ENCODE results near the gene KAZN. TPM values are rescaled to one million over a fixed set of nuclear protein-coding genes. Genes with fewer than 3 reads are reported as not detected.

Gene KAZN
- total RNA-seq, 1 experiment from 2014 or later: 2.4 TPM

DNA sequence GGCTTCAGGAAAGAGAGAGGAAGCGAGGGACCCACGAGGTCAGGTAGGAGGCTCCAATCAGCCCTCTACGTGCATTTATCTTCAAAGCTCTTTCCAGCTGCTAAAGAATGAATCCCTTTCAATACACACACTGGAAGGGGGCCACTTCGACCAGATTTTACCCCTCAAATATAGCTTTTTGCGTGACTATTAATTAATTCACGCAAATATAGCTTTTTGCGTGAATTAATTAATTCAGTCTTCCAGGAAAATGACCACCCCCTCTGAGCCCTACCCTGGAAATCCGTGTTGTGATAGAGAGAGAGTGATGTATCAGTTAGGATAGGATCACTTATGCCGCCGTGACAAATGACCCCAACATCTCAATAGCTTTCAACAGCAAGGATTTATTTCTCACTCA is 289.9 kb downstream of the KAZN start:
- no peak overlapping the region for H3K4me3 Mint-ChIP-seq (ENCODE audit: unreplicated experiment)
- ChIA-PET POLR2A (no interaction called here), CTCF (no interaction called here)
- no peaks in the 10 kb centered on the region for H3K36me3 Mint-ChIP-seq (ENCODE audit: insufficient read depth, unreplicated experiment)
- H3K4me1 Mint-ChIP-seq (ENCODE audit: low read depth, unreplicated experiment): no peaks in the 10 kb centered on the region
- Histone ChIP-seq H3K4me1 (no peaks in the 10 kb centered on the region), H3K4me3 (ENCODE audit: low read depth, low read length) (no peak overlapping the region), H3K27me3 (replicated peaks; ENCODE audit: control insufficient read depth, insufficient read depth, low read length) (no peaks in the 10 kb centered on the region), H3K9me3 (no peaks in the 10 kb centered on the region), H3K36me3 (ENCODE audit: control insufficient read depth, insufficient read depth, low read length) (no peaks in the 10 kb centered on the region)
- H3K9me3 Mint-ChIP-seq (ENCODE audit: unreplicated experiment): no peaks in the 10 kb centered on the region
- no peak for DNase-seq
- peaks cover 3% of the 10 kb centered on the region for H3K27me3 Mint-ChIP-seq (ENCODE audit: insufficient read depth, unreplicated experiment)
- TF ChIP-seq CTCF (IDR thresholded peaks at IDR 0.05; ENCODE audit: insufficient read depth in 1 of 2, low read depth in 1 of 2, low read length in 1 of 2, severe bottlenecking in 1 of 2, unreplicated experiment in 1 of 2): no peak
- intact Hi-C loops (cut with micrococcal nuclease; ENCODE audit: unreplicated experiment): no loop called here
- BruUV-seq (replicated peaks): no TSS peak
- no peak overlapping the region for H3K27ac Mint-ChIP-seq (ENCODE audit: unreplicated experiment)

GRCh38 chr1:14889825-14890440 is 291.4 kb downstream of the KAZN start:
- CTCF ChIA-PET: no interaction called here
- Histone ChIP-seq H3K4me1 (no peaks in the 10 kb centered on the region), H3K27me3 (replicated peaks; ENCODE audit: control insufficient read depth, insufficient read depth, low read length) (no peaks in the 10 kb centered on the region), H3K9me3 (no peaks in the 10 kb centered on the region), H3K4me3 (ENCODE audit: low read depth, low read length) (no peak overlapping the region), H3K36me3 (ENCODE audit: control insufficient read depth, insufficient read depth, low read length) (no peaks in the 10 kb centered on the region)
- no TSS peak for BruUV-seq (replicated peaks)
- POLR2A ChIA-PET: no interaction called here
- H3K36me3 Mint-ChIP-seq (ENCODE audit: insufficient read depth, unreplicated experiment): no peaks in the 10 kb centered on the region
- no peak overlapping the region for H3K4me3 Mint-ChIP-seq (ENCODE audit: unreplicated experiment)
- H3K9me3 Mint-ChIP-seq (ENCODE audit: unreplicated experiment): no peaks in the 10 kb centered on the region
- DNase-seq: no peak
- intact Hi-C loops (cut with micrococcal nuclease; ENCODE audit: unreplicated experiment): no loop called here
- no peak overlapping the region for H3K27ac Mint-ChIP-seq (ENCODE audit: unreplicated experiment)
- no peaks in the 10 kb centered on the region for H3K4me1 Mint-ChIP-seq (ENCODE audit: low read depth, unreplicated experiment)
- TF ChIP-seq CTCF (IDR thresholded peaks at IDR 0.05; ENCODE audit: insufficient read depth in 1 of 2, low read depth in 1 of 2, low read length in 1 of 2, severe bottlenecking in 1 of 2, unreplicated experiment in 1 of 2): no peak
- H3K27me3 Mint-ChIP-seq (ENCODE audit: insufficient read depth, unreplicated experiment): peaks cover 3% of the 10 kb centered on the region

- TF ChIP-seq CTCF (IDR thresholded peaks at IDR 0.05; ENCODE audit: insufficient read depth in 1 of 2, low read depth in 1 of 2, low read length in 1 of 2, severe bottlenecking in 1 of 2, unreplicated experiment in 1 of 2): no peak
- no peak overlapping the region for H3K27ac Mint-ChIP-seq (ENCODE audit: unreplicated experiment)
- no peaks in the 10 kb centered on the region for H3K27me3 Mint-ChIP-seq (ENCODE audit: insufficient read depth, unreplicated experiment)
- POLR2A ChIA-PET: no interaction called here
- H3K9me3 Mint-ChIP-seq (ENCODE audit: unreplicated experiment): no peaks in the 10 kb centered on the region
- H3K4me3 ChIP-seq (ENCODE audit: low read depth, low read length): no peak overlapping the region
- no peak overlapping the region for H3K4me3 Mint-ChIP-seq (ENCODE audit: unreplicated experiment)
- no peak for DNase-seq
- H3K36me3 Mint-ChIP-seq (ENCODE audit: insufficient read depth, unreplicated experiment): no peaks in the 10 kb centered on the region
- H3K9me3 ChIP-seq: no peaks in the 10 kb centered on the region
- H3K4me1 Mint-ChIP-seq (ENCODE audit: low read depth, unreplicated experiment): no peaks in the 10 kb centered on the region
- CTCF ChIA-PET: no interaction called here
- H3K36me3 ChIP-seq (ENCODE audit: control insufficient read depth, insufficient read depth, low read length): no peaks in the 10 kb centered on the region
- BruUV-seq (replicated peaks): no TSS peak
- intact Hi-C loops (cut with micrococcal nuclease; ENCODE audit: unreplicated experiment): no loop called here
- H3K4me1 ChIP-seq: no peaks in the 10 kb centered on the region
- H3K27me3 ChIP-seq (replicated peaks; ENCODE audit: control insufficient read depth, insufficient read depth, low read length): no peaks in the 10 kb centered on the region
Measured at GRCh38 chr1:14891991-14892390, 293.5 kb downstream of the KAZN start.

All from Caco-2 (cell line).